Suppressor macrophage (primary cell): ENCODE data around the gene CD40.
"Not testable (repeated sequence)": the region's sequence is repeated elsewhere in the genome, so short reads cannot be mapped to it uniquely, and the experiment has no call there.

Experiments
- DNase-seq, 4 experiments: peaks; one replicate each; pipeline ENCODE4 v3.0.0-alpha.2; 2020 to 2022
- total RNA-seq, 17 experiments: gene quantifications; one replicate each; lab custom pipeline; 2026; ENCODE audit warnings: mixed read lengths in 6 of 17, inconsistent platforms in 3 of 17; lab: John Stamatoyannopoulos, UW

Gene CD40
- total RNA-seq: 10.9 to 596 (median 28.6) reads per million in 17 experiments

GRCh38 chr20:46117704-46118467 lies at the start of gene CD40:
CD40 (plus strand) TSS chr20:46118314; CDS start chr20:46118344, 30 bp downstream.
- DNase-seq: peak; percentile 78 to 91 (median 88)

- peak; percentile 17 to 71 (median 52) for DNase-seq
These were observed 47.8 kb upstream of the CD40 start for GRCh38 chr20:46070215-46070900.

GRCh38 chr20:46071573-46071972 lies 46.5 kb upstream of the CD40 start:
- no peak for DNase-seq

- DNase-seq: no peak
These were observed 45.1 kb upstream of the CD40 start for GRCh38 chr20:46073024-46073423.

GRCh38 chr20:46073443-46073842 lies 44.7 kb upstream of the CD40 start:
- DNase-seq: no peak

- DNase-seq: no peak
These were observed 44.1 kb upstream of the CD40 start for GRCh38 chr20:46074006-46074405.

GRCh38 chr20:46076806-46077205 lies 41.3 kb upstream of the CD40 start:
- no peak for DNase-seq

- no peak for DNase-seq
These were observed 40.3 kb upstream of the CD40 start for GRCh38 chr20:46077642-46078305.

GRCh38 chr20:46078954-46079353 lies 39.2 kb upstream of the CD40 start:
- no peak for DNase-seq

GRCh38 chr20:46081074-46081473 lies 37.0 kb upstream of the CD40 start:
- no peak for DNase-seq

GRCh38 chr20:46083101-46083500 lies 35.0 kb upstream of the CD40 start:
- no peak for DNase-seq

- no peak for DNase-seq
These were observed 34.5 kb upstream of the CD40 start for GRCh38 chr20:46083531-46084061.

GRCh38 chr20:46084805-46085178 lies 33.3 kb upstream of the CD40 start:
- no peak for DNase-seq

GRCh38 chr20:46085179-46085851 lies 32.8 kb upstream of the CD40 start:
- no peak for DNase-seq

- DNase-seq: peak in 2 of 4 experiments; percentile 30 to 33
These were observed 31.0 kb upstream of the CD40 start for GRCh38 chr20:46087161-46087560.

GRCh38 chr20:46088409-46089166 lies 29.5 kb upstream of the CD40 start:
- DNase-seq: no peak

GRCh38 chr20:46089167-46089416 lies 29.0 kb upstream of the CD40 start:
- peak; percentile 70 to 86 (median 78) for DNase-seq

GRCh38 chr20:46089417-46090388 lies 28.4 kb upstream of the CD40 start, which contains the start of gene NCOA5:
NCOA5 (minus strand) TSS chr20:46089962; CDS start chr20:46079424, 10,538 bp downstream.
- DNase-seq: peak; percentile 96 to 98 (median 98)

- not testable (repeated sequence) for DNase-seq
These were observed 26.2 kb upstream of the CD40 start for GRCh38 chr20:46091622-46092535.

- no peak for DNase-seq
These were observed 24.6 kb upstream of the CD40 start for GRCh38 chr20:46093531-46093930.
